NAMALWA (cell line): Measurements from ENCODE around the gene BID.

ENCODE experiments used
- DNase-seq: peaks from one replicate; pipeline ENCODE4 v3.0.0-alpha.2; 2015; ENCODE audit warnings: low spot score

Gene BID

GRCh38 chr22:17738386-17739128, 35.7 kb downstream of the BID start:
- DNase-seq: no peak

- no peak for DNase-seq
Observed at GRCh38 chr22:17734187-17734586, 40.1 kb downstream of the BID start.

GRCh38 chr22:17733466-17733865, 40.8 kb downstream of the BID start:
- DNase-seq: no peak

GRCh38 chr22:17732251-17732854, 41.9 kb downstream of the BID start:
- DNase-seq: no peak

GRCh38 chr22:17729561-17729960, 44.7 kb downstream of the BID start:
- no peak for DNase-seq

GRCh38 chr22:17728786-17729185, 45.5 kb downstream of the BID start:
- no peak for DNase-seq

- no peak for DNase-seq
Observed at GRCh38 chr22:17726928-17727897, 47.1 kb downstream of the BID start.

- no peak for DNase-seq
Observed at GRCh38 chr22:17726006-17726927, 48.0 kb downstream of the BID start.

GRCh38 chr22:17725500-17725796, 48.8 kb downstream of the BID start:
- DNase-seq: no peak

- DNase-seq: no peak
Observed at GRCh38 chr22:17724678-17725499, 49.4 kb downstream of the BID start.

- no peak for DNase-seq
Observed at GRCh38 chr22:17724241-17724640, 50.0 kb downstream of the BID start.

GRCh38 chr22:17719911-17720310, 54.4 kb downstream of the BID start:
- DNase-seq: no peak

- DNase-seq: no peak
Observed at GRCh38 chr22:17717708-17718107, 56.6 kb downstream of the BID start.

GRCh38 chr22:17716529-17716928, 57.7 kb downstream of the BID start:
- DNase-seq: no peak

GRCh38 chr22:17712441-17712840, 61.8 kb downstream of the BID start:
- DNase-seq: no peak

GRCh38 chr22:17710023-17710422, 64.2 kb downstream of the BID start:
- DNase-seq: no peak

GRCh38 chr22:17707526-17707925, 66.7 kb downstream of the BID start:
- no peak for DNase-seq

- no peak for DNase-seq
Observed at GRCh38 chr22:17706947-17707346, 67.3 kb downstream of the BID start.

- peak; percentile 35 for DNase-seq
Observed at GRCh38 chr22:17705951-17706900, 68.0 kb downstream of the BID start.

GRCh38 chr22:17705546-17705945, 68.7 kb downstream of the BID start:
- DNase-seq: no peak
